ENCODE data around the gene WSCD1. TPM values are rescaled to one million over a fixed set of nuclear protein-coding genes. Genes with fewer than 3 reads are reported as not detected.

WSCD1 gene
- total RNA-seq, 1 experiment from 2014 or later, result 0.28 TPM

DNA sequence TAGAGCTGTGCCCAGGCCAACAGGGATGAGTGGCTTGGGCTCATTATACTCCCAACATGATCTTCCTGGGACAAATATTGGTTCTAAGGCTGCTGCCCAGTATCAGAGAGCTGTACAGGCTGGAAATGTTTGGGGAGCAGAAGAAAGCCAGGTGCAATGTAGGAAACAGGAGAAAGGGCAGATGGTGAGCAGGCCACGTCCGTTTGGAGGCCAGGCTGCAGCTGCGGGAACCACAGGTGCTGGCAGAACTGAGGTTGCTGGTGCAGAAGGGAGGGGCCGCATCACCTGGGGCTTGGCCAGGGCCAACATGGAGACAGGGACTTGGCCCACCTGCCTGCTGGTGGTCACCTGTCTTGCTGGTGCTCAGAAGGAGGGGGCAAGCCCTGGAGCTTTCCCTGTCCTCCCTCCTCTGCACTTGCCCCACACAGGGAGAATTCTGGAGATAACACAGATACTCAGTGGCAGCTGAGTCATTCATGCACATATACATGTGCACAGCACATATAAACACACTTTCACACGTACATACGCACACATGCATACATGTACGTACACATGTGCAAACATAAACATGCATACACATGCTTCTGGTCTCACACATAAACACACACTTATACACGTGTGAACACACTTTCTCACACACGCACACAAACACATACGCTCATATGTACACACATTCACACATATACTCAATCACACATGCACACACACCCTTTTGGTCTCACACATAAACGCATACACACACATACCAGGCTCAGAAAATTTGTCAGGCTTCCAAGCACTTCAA lies 67.7 kb downstream of the WSCD1 start:
- no peak for DNase-seq (ENCODE audit: low spot score)
- Histone ChIP-seq H3K36me3 (ENCODE audit: insufficient read depth, low read length, poor library complexity, severe bottlenecking) (no peaks in the 10 kb centered on the region), H3K27ac (ENCODE audit: low read depth, low read length, poor library complexity, severe bottlenecking) (no peak overlapping the region), H3K4me1 (ENCODE audit: insufficient read depth, low read length, poor library complexity, severe bottlenecking) (no peaks in the 10 kb centered on the region), H3K27me3 (replicated peaks; ENCODE audit: insufficient read depth, low read depth, low read length, poor library complexity) (peaks cover 92% of the 10 kb centered on the region), H3K9me3 (ENCODE audit: low read depth, low read length, poor library complexity, severe bottlenecking) (no peaks in the 10 kb centered on the region), H3K4me3 (ENCODE audit: low read depth, low read length, poor library complexity, severe bottlenecking) (no peak overlapping the region)
- ChIA-PET CTCF (no interaction called here), POLR2A (ENCODE audit: low non-redundant PET) (no interaction called here)
- intact Hi-C loops (cut with micrococcal nuclease; ENCODE audit: unreplicated experiment), result no loop called here
- no peak for TF ChIP-seq EZH2 (IDR thresholded peaks at IDR 0.05; ENCODE audit: borderline replicate concordance, low read depth, low read length, poor library complexity, severe bottlenecking)
- TF ChIP-seq, protein P1, sequence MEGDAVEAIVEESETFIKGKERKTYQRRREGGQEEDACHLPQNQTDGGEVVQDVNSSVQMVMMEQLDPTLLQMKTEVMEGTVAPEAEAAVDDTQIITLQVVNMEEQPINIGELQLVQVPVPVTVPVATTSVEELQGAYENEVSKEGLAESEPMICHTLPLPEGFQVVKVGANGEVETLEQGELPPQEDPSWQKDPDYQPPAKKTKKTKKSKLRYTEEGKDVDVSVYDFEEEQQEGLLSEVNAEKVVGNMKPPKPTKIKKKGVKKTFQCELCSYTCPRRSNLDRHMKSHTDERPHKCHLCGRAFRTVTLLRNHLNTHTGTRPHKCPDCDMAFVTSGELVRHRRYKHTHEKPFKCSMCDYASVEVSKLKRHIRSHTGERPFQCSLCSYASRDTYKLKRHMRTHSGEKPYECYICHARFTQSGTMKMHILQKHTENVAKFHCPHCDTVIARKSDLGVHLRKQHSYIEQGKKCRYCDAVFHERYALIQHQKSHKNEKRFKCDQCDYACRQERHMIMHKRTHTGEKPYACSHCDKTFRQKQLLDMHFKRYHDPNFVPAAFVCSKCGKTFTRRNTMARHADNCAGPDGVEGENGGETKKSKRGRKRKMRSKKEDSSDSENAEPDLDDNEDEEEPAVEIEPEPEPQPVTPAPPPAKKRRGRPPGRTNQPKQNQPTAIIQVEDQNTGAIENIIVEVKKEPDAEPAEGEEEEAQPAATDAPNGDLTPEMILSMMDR (conservative IDR thresholded peaks at IDR 0.05; ENCODE audit: low read depth, low read length), result no peak
- no TSS peak for BruUV-seq (replicated peaks)

DNA sequence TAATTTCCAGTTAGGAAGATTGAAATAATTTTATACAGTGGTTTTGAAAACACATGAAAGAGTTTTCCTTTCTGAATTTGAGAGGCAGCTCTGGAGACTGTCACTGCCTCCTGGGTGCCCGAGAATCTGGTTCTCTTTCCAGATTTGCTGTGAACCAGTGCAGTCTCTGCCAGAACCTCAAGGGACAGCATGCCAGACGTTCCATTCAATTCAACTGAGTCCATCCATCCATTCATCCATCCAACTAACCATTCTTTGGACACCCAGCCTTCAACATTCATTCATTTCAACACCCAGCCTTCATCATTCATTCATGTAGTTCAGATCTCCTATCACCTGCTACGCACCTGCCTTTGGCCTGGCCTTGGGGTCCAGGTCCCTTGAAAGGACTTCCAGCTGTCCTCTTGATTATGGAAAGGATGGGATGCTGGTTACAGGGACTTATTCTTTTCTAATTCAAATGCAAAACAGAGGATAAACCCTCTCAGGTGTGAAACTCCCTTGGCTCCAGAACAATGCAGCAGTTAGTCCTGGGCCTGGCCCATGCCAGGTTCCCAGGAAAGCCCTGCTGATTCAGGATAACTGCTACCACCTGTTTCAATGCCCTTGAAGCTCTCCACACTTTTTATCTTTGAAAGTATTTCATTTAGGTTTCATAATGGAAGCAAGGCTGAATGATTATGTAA lies 68.7 kb downstream of the WSCD1 start:
- POLR2A ChIA-PET (ENCODE audit: low non-redundant PET), result no interaction called here
- H3K9me3 ChIP-seq (ENCODE audit: low read depth, low read length, poor library complexity, severe bottlenecking), result no peaks in the 10 kb centered on the region
- intact Hi-C loops (cut with micrococcal nuclease; ENCODE audit: unreplicated experiment), result no loop called here
- BruUV-seq (replicated peaks), result no TSS peak
- CTCF ChIA-PET, result no interaction called here
- no peak overlapping the region for H3K27ac ChIP-seq (ENCODE audit: low read depth, low read length, poor library complexity, severe bottlenecking)
- peaks cover 88% of the 10 kb centered on the region for H3K27me3 ChIP-seq (replicated peaks; ENCODE audit: insufficient read depth, low read depth, low read length, poor library complexity)
- TF ChIP-seq, protein P1 (conservative IDR thresholded peaks at IDR 0.05; ENCODE audit: low read depth, low read length), result no peak
- no peak for TF ChIP-seq EZH2 (IDR thresholded peaks at IDR 0.05; ENCODE audit: borderline replicate concordance, low read depth, low read length, poor library complexity, severe bottlenecking)
- H3K4me3 ChIP-seq (ENCODE audit: low read depth, low read length, poor library complexity, severe bottlenecking), result no peak overlapping the region
- H3K4me1 ChIP-seq (ENCODE audit: insufficient read depth, low read length, poor library complexity, severe bottlenecking), result no peaks in the 10 kb centered on the region
- H3K36me3 ChIP-seq (ENCODE audit: insufficient read depth, low read length, poor library complexity, severe bottlenecking), result no peaks in the 10 kb centered on the region
- DNase-seq (ENCODE audit: low spot score), result no peak

DNA sequence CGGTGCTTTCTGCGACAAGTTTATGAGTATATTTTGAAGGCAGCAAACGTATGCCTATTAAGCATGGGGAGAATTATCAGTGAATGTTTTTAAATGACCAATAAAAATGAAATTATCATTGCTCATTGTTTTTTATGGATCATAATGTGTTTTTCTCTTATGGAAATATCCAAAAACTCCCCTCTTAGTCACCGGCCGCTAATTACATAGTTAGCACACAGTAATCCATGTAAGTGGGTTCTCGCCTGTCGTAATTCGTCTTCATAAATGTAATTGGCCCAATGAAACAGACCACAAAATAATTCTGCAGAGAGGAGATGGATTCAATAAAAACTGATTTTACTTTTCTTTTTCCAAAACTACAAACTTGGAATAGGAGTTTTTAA lies 69.3 kb downstream of the WSCD1 start:
- TF ChIP-seq, protein P1 (conservative IDR thresholded peaks at IDR 0.05; ENCODE audit: low read depth, low read length), result no peak
- no peak for TF ChIP-seq EZH2 (IDR thresholded peaks at IDR 0.05; ENCODE audit: borderline replicate concordance, low read depth, low read length, poor library complexity, severe bottlenecking)
- ChIA-PET POLR2A (ENCODE audit: low non-redundant PET) (no interaction called here), CTCF (no interaction called here)
- H3K27ac ChIP-seq (ENCODE audit: low read depth, low read length, poor library complexity, severe bottlenecking), result no peak overlapping the region
- no peaks in the 10 kb centered on the region for H3K36me3 ChIP-seq (ENCODE audit: insufficient read depth, low read length, poor library complexity, severe bottlenecking)
- no peaks in the 10 kb centered on the region for H3K9me3 ChIP-seq (ENCODE audit: low read depth, low read length, poor library complexity, severe bottlenecking)
- peaks cover 84% of the 10 kb centered on the region for H3K27me3 ChIP-seq (replicated peaks; ENCODE audit: insufficient read depth, low read depth, low read length, poor library complexity)
- no peak for DNase-seq (ENCODE audit: low spot score)
- H3K4me1 ChIP-seq (ENCODE audit: insufficient read depth, low read length, poor library complexity, severe bottlenecking), result no peaks in the 10 kb centered on the region
- intact Hi-C loops (cut with micrococcal nuclease; ENCODE audit: unreplicated experiment), result no loop called here
- BruUV-seq (replicated peaks), result no TSS peak
- no peak overlapping the region for H3K4me3 ChIP-seq (ENCODE audit: low read depth, low read length, poor library complexity, severe bottlenecking)
